Peyer's patch (tissue), 4 donors: ENCODE results near the gene AFTPH. TPM values are rescaled to one million over a fixed set of nuclear protein-coding genes. Genes with fewer than 3 reads are reported as not detected.

Experiments used
- DNase-seq, 3 donors: peaks; one replicate each; pipeline ENCODE4 v3.0.0-alpha.2; 2017 to 2019
- H3K27ac ChIP-seq, 4 donors: fragments of 200-600 bp; sonication (generic); one replicate each; pipeline ENCODE4 v1.5.1; 2016 to 2019
- H3K27me3 ChIP-seq, 2 donors: fragments of 200-600 bp; sonication (generic); one replicate each; pipeline ENCODE4 v1.5.1; 2019
- H3K36me3 ChIP-seq, 3 donors: fragments of 200-600 bp; sonication (generic); one replicate each; pipeline ENCODE4 v1.5.1; 2016 to 2019
- H3K4me1 ChIP-seq, 4 donors: fragments of 200-600 bp; sonication (generic); one replicate each; pipeline ENCODE4 v1.5.1; 2016 to 2019
- H3K4me3 ChIP-seq, 4 donors: fragments of 200-600 bp; sonication (generic); 1 replicate in 3 of 4; 2 replicates in 1 of 4; pipeline ENCODE4 v1.5.1; 2016 to 2019; ENCODE audit warnings: mild to moderate bottlenecking in 1 of 4
- H3K9me3 ChIP-seq, 4 donors: fragments of 200-600 bp; sonication (generic); one replicate each; pipeline ENCODE4 v1.5.1; 2016 to 2019; ENCODE audit warnings: mild to moderate bottlenecking in 1 of 4
- POLR2A ChIP-seq, 2 donors: fragments of 450-650 bp; IDR thresholded peaks; one replicate each; pipeline ENCODE4 v1.5.1; 2017; ENCODE audit warnings: antibody characterized with exemption in 2 of 2, mild to moderate bottlenecking in 2 of 2, moderate library complexity in 2 of 2
- total RNA-seq, 4 donors: library from RNA; depleted of rRNA; stranded (reverse); fragments of >200 nt; gene quantifications; one replicate each; pipeline ENCODE4 v1.1.0, GENCODE V29; 2016
- TF ChIP-seq, protein P1 (sequence below), 6 experiments: fragments of 450-650 bp in 4 of 6; fragments of 200-600 bp in 2 of 6; sonication (generic) in 1 of 6; IDR thresholded peaks; one replicate each; pipeline ENCODE4 v1.5.1; 2017 to 2019; ENCODE audit warnings: antibody characterized with exemption in 6 of 6, mild to moderate bottlenecking in 3 of 6, moderate library complexity in 1 of 6

Gene AFTPH
- total RNA-seq, 4 donors from 2014 or later: 41.7 to 79.0 (median 69.3) TPM

DNA sequence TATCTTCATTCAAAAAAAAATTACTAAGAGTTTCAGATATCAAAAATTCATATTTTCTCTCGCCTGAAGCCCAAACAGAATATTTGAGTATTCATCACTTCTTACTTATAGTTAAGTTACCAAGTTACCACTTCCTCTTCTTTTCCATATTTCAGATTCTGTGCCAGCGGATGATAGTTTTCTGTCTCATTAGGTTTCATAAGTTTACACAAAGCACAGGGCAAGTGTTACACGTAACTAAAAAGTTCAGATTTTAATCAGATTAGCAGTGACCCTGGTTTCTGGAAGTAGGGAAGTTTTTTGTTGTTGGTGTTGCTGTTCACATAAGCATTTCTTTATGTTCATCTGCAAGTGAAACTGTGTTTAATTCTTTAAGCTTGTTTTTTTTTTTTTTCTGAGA lies 10.2 kb downstream of the AFTPH start:
- peaks cover 0 to 15% (median 1%) of the 10 kb centered on the region in 4 donors for H3K4me1 ChIP-seq
- no peak overlapping the region for H3K4me3 ChIP-seq
- H3K27ac ChIP-seq: no peak overlapping the region
- TF ChIP-seq, protein P1, sequence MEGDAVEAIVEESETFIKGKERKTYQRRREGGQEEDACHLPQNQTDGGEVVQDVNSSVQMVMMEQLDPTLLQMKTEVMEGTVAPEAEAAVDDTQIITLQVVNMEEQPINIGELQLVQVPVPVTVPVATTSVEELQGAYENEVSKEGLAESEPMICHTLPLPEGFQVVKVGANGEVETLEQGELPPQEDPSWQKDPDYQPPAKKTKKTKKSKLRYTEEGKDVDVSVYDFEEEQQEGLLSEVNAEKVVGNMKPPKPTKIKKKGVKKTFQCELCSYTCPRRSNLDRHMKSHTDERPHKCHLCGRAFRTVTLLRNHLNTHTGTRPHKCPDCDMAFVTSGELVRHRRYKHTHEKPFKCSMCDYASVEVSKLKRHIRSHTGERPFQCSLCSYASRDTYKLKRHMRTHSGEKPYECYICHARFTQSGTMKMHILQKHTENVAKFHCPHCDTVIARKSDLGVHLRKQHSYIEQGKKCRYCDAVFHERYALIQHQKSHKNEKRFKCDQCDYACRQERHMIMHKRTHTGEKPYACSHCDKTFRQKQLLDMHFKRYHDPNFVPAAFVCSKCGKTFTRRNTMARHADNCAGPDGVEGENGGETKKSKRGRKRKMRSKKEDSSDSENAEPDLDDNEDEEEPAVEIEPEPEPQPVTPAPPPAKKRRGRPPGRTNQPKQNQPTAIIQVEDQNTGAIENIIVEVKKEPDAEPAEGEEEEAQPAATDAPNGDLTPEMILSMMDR (IDR thresholded peaks at IDR 0.05): no peak
- no peak for TF ChIP-seq POLR2A (IDR thresholded peaks at IDR 0.05)
- DNase-seq: no peak
- no peaks in the 10 kb centered on the region for H3K27me3 ChIP-seq
- H3K9me3 ChIP-seq: no peaks in the 10 kb centered on the region
- no peaks in the 10 kb centered on the region for H3K36me3 ChIP-seq

DNA sequence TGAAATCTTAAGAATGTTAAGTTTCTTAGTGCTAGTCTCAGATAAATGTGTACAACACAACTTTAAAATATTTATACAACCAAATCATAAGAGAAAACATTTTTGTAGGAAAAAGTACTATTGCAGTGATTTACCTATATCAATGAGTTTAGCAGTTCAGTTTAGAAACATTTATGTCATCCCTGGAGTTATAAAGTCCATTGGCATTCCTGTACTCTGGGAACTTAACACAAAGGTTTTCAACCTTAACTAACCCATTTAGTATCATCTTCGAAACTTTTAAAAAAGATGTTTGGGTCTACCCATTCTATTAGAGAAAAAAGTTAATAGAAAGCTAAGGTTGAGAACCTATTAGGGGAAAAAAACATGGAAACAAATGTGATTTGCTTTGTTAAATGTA lies 10.9 kb downstream of the AFTPH start:
- TF ChIP-seq, protein P1 (IDR thresholded peaks at IDR 0.05): no peak
- no peak for TF ChIP-seq POLR2A (IDR thresholded peaks at IDR 0.05)
- Histone ChIP-seq H3K27ac (no peak overlapping the region), H3K27me3 (no peaks in the 10 kb centered on the region), H3K4me1 (peaks cover 0 to 15% (median 5%) of the 10 kb centered on the region in 4 donors), H3K36me3 (no peaks in the 10 kb centered on the region), H3K9me3 (no peaks in the 10 kb centered on the region), H3K4me3 (no peak overlapping the region)
- DNase-seq: no peak

DNA sequence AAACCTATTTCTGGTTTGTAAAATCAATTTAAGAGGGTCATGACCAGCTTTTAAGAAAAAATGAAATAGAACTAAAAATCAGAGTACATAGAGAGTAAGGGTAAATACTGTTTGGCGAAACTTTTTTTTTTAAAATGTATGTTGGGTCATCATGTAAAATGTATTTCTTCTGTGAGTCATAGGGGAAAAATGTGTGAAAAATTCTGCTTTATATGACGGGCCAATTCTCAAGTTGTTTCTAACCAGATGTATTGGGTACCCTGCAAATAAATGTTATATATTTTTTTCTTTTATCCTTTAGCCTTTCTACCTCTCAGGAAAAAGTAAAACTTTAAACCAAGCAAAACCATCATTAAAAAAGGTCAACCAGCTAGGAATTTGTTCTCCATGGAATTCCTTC lies 13.9 kb downstream of the AFTPH start:
- no peak for DNase-seq
- H3K27me3 ChIP-seq: no peaks in the 10 kb centered on the region
- no peak overlapping the region for H3K4me3 ChIP-seq
- TF ChIP-seq POLR2A (IDR thresholded peaks at IDR 0.05): no peak
- TF ChIP-seq, protein P1 (IDR thresholded peaks at IDR 0.05): no peak
- H3K4me1 ChIP-seq: peaks cover 0 to 24% (median 5%) of the 10 kb centered on the region in 4 donors
- no peaks in the 10 kb centered on the region for H3K9me3 ChIP-seq
- H3K36me3 ChIP-seq: no peaks in the 10 kb centered on the region
- no peak overlapping the region for H3K27ac ChIP-seq

DNA sequence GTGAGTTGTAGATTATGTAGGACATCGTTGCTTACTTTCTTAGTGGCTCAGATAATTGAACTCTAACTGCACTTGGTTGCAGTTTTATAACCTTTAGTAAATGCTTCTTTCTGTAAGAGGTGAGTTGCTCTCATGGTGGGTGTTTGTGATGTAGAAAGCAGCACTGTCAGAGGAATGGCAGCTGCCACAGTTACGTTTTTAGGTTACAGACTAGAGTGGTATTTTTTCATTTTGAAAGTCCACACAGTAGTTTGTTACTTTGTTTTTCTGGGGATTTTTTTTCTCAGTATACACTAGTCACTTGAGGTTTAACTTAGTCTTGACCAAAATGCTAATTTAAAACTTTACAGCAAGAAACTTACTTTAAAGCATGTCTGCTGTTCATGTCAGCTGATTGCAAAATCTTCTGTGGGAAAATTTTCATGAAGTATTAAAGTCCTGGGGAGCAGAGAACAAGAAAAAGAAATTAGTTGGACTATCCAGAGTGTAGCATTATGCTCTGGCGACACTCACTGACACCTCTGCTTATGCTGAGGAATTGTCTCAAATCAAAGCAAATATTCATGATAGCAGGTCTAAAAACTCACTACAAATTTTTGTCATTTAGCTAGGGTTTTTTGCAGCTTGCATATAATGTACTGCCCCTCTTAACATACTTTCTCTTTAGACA lies 14.8 kb downstream of the AFTPH start:
- H3K36me3 ChIP-seq: no peaks in the 10 kb centered on the region
- H3K27ac ChIP-seq: no peak overlapping the region
- no peaks in the 10 kb centered on the region for H3K9me3 ChIP-seq
- DNase-seq: no peak
- H3K4me3 ChIP-seq: no peak overlapping the region
- H3K27me3 ChIP-seq: no peaks in the 10 kb centered on the region
- peaks cover 0 to 15% (median 8%) of the 10 kb centered on the region in 4 donors for H3K4me1 ChIP-seq
- TF ChIP-seq, protein P1 (IDR thresholded peaks at IDR 0.05): no peak
- TF ChIP-seq POLR2A (IDR thresholded peaks at IDR 0.05): no peak

DNA sequence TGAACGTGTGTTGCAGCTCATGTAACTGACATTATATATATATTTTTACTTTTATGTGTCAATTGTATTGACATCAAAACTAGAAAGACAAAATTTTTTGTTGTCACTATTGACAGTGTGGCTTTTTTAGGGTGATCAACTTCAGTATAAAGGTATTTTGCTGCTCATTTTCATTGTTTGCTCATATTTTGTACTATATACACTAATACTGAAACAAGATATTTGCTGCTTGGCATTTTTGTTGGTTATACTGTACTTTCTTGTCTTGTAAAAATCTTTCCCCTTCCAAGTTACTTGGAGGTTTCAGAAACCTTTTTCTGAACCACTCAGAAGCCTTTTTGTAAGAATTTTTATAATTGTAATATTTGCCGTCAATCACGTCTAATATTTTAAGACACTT lies 16.5 kb downstream of the AFTPH start:
- no peak overlapping the region for H3K4me3 ChIP-seq
- H3K27me3 ChIP-seq: no peaks in the 10 kb centered on the region
- no peaks in the 10 kb centered on the region for H3K36me3 ChIP-seq
- TF ChIP-seq, protein P1 (IDR thresholded peaks at IDR 0.05): no peak
- TF ChIP-seq POLR2A (IDR thresholded peaks at IDR 0.05): no peak
- no peaks in the 10 kb centered on the region for H3K9me3 ChIP-seq
- peaks cover 0 to 9% (median 8%) of the 10 kb centered on the region in 4 donors for H3K4me1 ChIP-seq
- DNase-seq: no peak
- H3K27ac ChIP-seq: no peak overlapping the region
